Spinal cord (tissue), 10 donors: ENCODE measurements around the gene FHL2. TPM values are rescaled to one million over a fixed set of nuclear protein-coding genes. Genes with fewer than 3 reads are reported as not detected.
A peak's percentile ranks its signal among the peaks of the same experiment; 100 is the strongest.

Experiments
- DNase-seq, 6 donors: peaks; one replicate each; pipeline versions ENCODE4 v3.0.0 to v3.0.0-alpha.2; 2013 to 2015; ENCODE audit warnings: low spot score in 6 of 6, low read depth in 4 of 6
- H3K27ac ChIP-seq: one replicate; pipeline ENCODE4 v1.5.1; 2013; ENCODE audit warnings: low read depth, low read length, control low read depth
- H3K27me3 ChIP-seq: one replicate; pipeline ENCODE4 v1.6.1; 2013; ENCODE audit warnings: low read length; ENCODE audit not compliant: control insufficient read depth, insufficient read depth
- H3K36me3 ChIP-seq: one replicate; pipeline ENCODE4 v1.6.1; 2013; ENCODE audit warnings: low read length; ENCODE audit not compliant: control insufficient read depth, insufficient read depth
- H3K4me1 ChIP-seq: one replicate; pipeline ENCODE4 v1.6.1; 2013; ENCODE audit warnings: low read length; ENCODE audit not compliant: control insufficient read depth, insufficient read depth
- H3K4me3 ChIP-seq: one replicate; pipeline ENCODE4 v1.5.1; 2013; ENCODE audit warnings: low read depth, low read length, control low read depth
- H3K9me3 ChIP-seq: one replicate; pipeline ENCODE4 v1.6.1; 2013; ENCODE audit warnings: low read length; ENCODE audit not compliant: control insufficient read depth, insufficient read depth
- WGBS: methylation state at CpG from one replicate; pipeline ENCODE4 v1.1.5; 2013; ENCODE audit warnings: missing lambda C conversion rate; ENCODE audit not compliant: insufficient coverage; 5-methylcytosine and 5-hydroxymethylcytosine counted together
- polyA plus RNA-seq, 2 donors: library from polyadenylated mRNA; unstranded; fragments of 120-200 nt; gene quantifications; one replicate each; pipeline ENCODE4 v1.2.1, GENCODE V29; 2013; ENCODE audit not compliant: insufficient read length in 2 of 2
- total RNA-seq, 2 donors: library from RNA; depleted of rRNA in 1 of 2; stranded (reverse); fragments of 120-200 nt in 1 of 2; fragments of >200 nt in 1 of 2; gene quantifications; one replicate each; pipeline versions ENCODE4 v1.2.3 to v1.2.4, GENCODE V29; 2013 to 2014
- donor health status: healthy.

FHL2 gene
- total and polyA plus RNA-seq, 4 donors, result 7.7 to 23.4 (median 15.4) TPM

- DNase-seq, result no peak
- no peak overlapping the region for H3K27ac ChIP-seq
- H3K4me1 ChIP-seq, result no peaks in the 10 kb centered on the region
- WGBS, result 92% methylated on average over 6 of the region's 9 CpGs
- H3K9me3 ChIP-seq, result no peaks in the 10 kb centered on the region
- H3K4me3 ChIP-seq, result no peak overlapping the region
- H3K27me3 ChIP-seq, result no peaks in the 10 kb centered on the region
- no peaks in the 10 kb centered on the region for H3K36me3 ChIP-seq
Observed at GRCh38 chr2:105391763-105392662, 6.8 kb downstream of the FHL2 start.

GRCh38 chr2:105391058-105391627, 7.7 kb downstream of the FHL2 start:
- Histone ChIP-seq H3K36me3 (no peaks in the 10 kb centered on the region), H3K4me1 (no peaks in the 10 kb centered on the region), H3K27me3 (no peaks in the 10 kb centered on the region), H3K27ac (peak overlapping the region; percentile 6), H3K9me3 (no peaks in the 10 kb centered on the region), H3K4me3 (no peak overlapping the region)
- DNase-seq, result no peak
- WGBS, result 97% methylated on average over 3 of the region's 5 CpGs

- Histone ChIP-seq H3K27ac (no peak overlapping the region), H3K36me3 (no peaks in the 10 kb centered on the region), H3K4me1 (no peaks in the 10 kb centered on the region), H3K9me3 (no peaks in the 10 kb centered on the region), H3K27me3 (peaks cover 2% of the 10 kb centered on the region), H3K4me3 (no peak overlapping the region)
- DNase-seq, result no peak
Observed at GRCh38 chr2:105390454-105390853, 8.4 kb downstream of the FHL2 start.

- 94% methylated on average over 2 of the region's 8 CpGs for WGBS
- Histone ChIP-seq H3K27ac (peak overlapping the region; percentile 71), H3K27me3 (peaks cover 2% of the 10 kb centered on the region), H3K36me3 (no peaks in the 10 kb centered on the region), H3K9me3 (no peaks in the 10 kb centered on the region), H3K4me3 (no peak overlapping the region), H3K4me1 (no peaks in the 10 kb centered on the region)
- DNase-seq, result peak in 1 of 6 donors; percentile 77
Observed at GRCh38 chr2:105388971-105389381, 9.9 kb downstream of the FHL2 start.

GRCh38 chr2:105387225-105387624, 11.6 kb downstream of the FHL2 start:
- no peaks in the 10 kb centered on the region for H3K9me3 ChIP-seq
- H3K27me3 ChIP-seq, result peaks cover 2% of the 10 kb centered on the region
- no peak for DNase-seq
- H3K36me3 ChIP-seq, result no peaks in the 10 kb centered on the region
- no peak overlapping the region for H3K27ac ChIP-seq
- WGBS, result 100% methylated on average over 1 of the region's 4 CpGs
- no peak overlapping the region for H3K4me3 ChIP-seq
- no peaks in the 10 kb centered on the region for H3K4me1 ChIP-seq

- DNase-seq, result no peak
- Histone ChIP-seq H3K9me3 (no peaks in the 10 kb centered on the region), H3K4me3 (no peak overlapping the region), H3K4me1 (no peaks in the 10 kb centered on the region), H3K27ac (no peak overlapping the region), H3K36me3 (no peaks in the 10 kb centered on the region), H3K27me3 (peaks cover 2% of the 10 kb centered on the region)
- 97% methylated on average over 18 of the region's 20 CpGs for WGBS
Observed at GRCh38 chr2:105385731-105386540, 12.9 kb downstream of the FHL2 start.

- Histone ChIP-seq H3K4me1 (no peaks in the 10 kb centered on the region), H3K27me3 (peaks cover 2% of the 10 kb centered on the region), H3K4me3 (no peak overlapping the region), H3K36me3 (no peaks in the 10 kb centered on the region), H3K9me3 (no peaks in the 10 kb centered on the region), H3K27ac (no peak overlapping the region)
- 87% methylated on average over 5 of the region's 5 CpGs for WGBS
- no peak for DNase-seq
Observed at GRCh38 chr2:105384861-105385260, 14.0 kb downstream of the FHL2 start.

GRCh38 chr2:105384216-105384615, 14.6 kb downstream of the FHL2 start:
- DNase-seq, result no peak
- Histone ChIP-seq H3K9me3 (no peaks in the 10 kb centered on the region), H3K36me3 (no peaks in the 10 kb centered on the region), H3K27me3 (peaks cover 2% of the 10 kb centered on the region), H3K4me3 (no peak overlapping the region), H3K27ac (peak overlapping the region; percentile 1), H3K4me1 (no peaks in the 10 kb centered on the region)
- 87% methylated on average over 5 of the region's 7 CpGs for WGBS

GRCh38 chr2:105383432-105384166, 15.3 kb downstream of the FHL2 start:
- H3K36me3 ChIP-seq, result no peaks in the 10 kb centered on the region
- H3K27me3 ChIP-seq, result peaks cover 2% of the 10 kb centered on the region
- H3K9me3 ChIP-seq, result no peaks in the 10 kb centered on the region
- H3K4me3 ChIP-seq, result no peak overlapping the region
- peak overlapping the region; percentile 47 for H3K27ac ChIP-seq
- DNase-seq, result peak in 1 of 6 donors; percentile 67
- H3K4me1 ChIP-seq, result no peaks in the 10 kb centered on the region
- WGBS, result 77% methylated on average over 4 of the region's 8 CpGs
